HEK293 (cell line): ENCODE measurements around the gene FAM184A.

Experiments used
- CTCF ChIA-PET: fragments of 350-600 bp; formaldehyde crosslinking; extraction: SDS; loops from one replicate; lab custom pipeline; 2021; ENCODE audit warnings: antibody characterized with exemption; lab: Yijun Ruan, JAX
- POLR2A ChIA-PET: fragments of 300-600 bp; formaldehyde crosslinking; extraction: SDS; loops from one replicate; lab custom pipeline; 2020; ENCODE audit warnings: antibody characterized with exemption, inconsistent platforms; lab: Yijun Ruan, JAX
- H3K27ac ChIP-seq: fragments of 200-500 bp; sonication (Bioruptor generic); 2 replicates; pipeline ENCODE4 v1.5.1; 2014; ENCODE audit warnings: low read depth, low read length, control low read depth, inconsistent platforms; ENCODE audit errors: extremely low read depth
- H3K36me3 ChIP-seq, 2 experiments: fragments of 200-500 bp in 1 of 2; sonication (Bioruptor generic) in 1 of 2; 1 replicate in 1 of 2; 2 replicates in 1 of 2; pipeline ENCODE4 v1.5.1; 2014 to 2017; ENCODE audit warnings: inconsistent platforms in 2 of 2, low read length in 2 of 2; ENCODE audit not compliant: control insufficient read depth in 2 of 2, insufficient read depth in 1 of 2
- H3K4me1 ChIP-seq: fragments of 200-500 bp; sonication (Bioruptor generic); 2 replicates; pipeline ENCODE4 v1.5.1; 2014; ENCODE audit warnings: mild to moderate bottlenecking, low read length, inconsistent platforms; ENCODE audit not compliant: control insufficient read depth, insufficient read depth
- H3K4me3 ChIP-seq: 2 replicates; pipeline ENCODE4 v1.5.1; 2011; ENCODE audit warnings: low read depth, mild to moderate bottlenecking, control low read depth, low read length, moderate library complexity
- H3K9me3 ChIP-seq: fragments of 200-500 bp; sonication (Bioruptor generic); 2 replicates; pipeline ENCODE4 v1.5.1; 2014; ENCODE audit warnings: low read depth, low read length, inconsistent platforms; ENCODE audit not compliant: control insufficient read depth, insufficient read depth
- AEBP2 ChIP-seq: fragments of 450-650 bp; formaldehyde crosslinking; IDR thresholded peaks from 2 replicates; pipeline ENCODE4 v1.5.1; 2016; ENCODE audit warnings: missing biosample characterization, missing genetic modification characterization, borderline replicate concordance
- BCL11B ChIP-seq: fragments of 450-650 bp; formaldehyde crosslinking; IDR thresholded peaks from 2 replicates; pipeline ENCODE4 v1.5.1; 2016; ENCODE audit warnings: low read depth, missing biosample characterization, missing genetic modification characterization
- GLIS2 ChIP-seq: fragments of 450-650 bp; formaldehyde crosslinking; IDR thresholded peaks from 2 replicates; pipeline ENCODE4 v1.5.1; 2016; ENCODE audit warnings: missing biosample characterization, missing genetic modification characterization
- MYNN ChIP-seq: fragments of 450-650 bp; formaldehyde crosslinking; IDR thresholded peaks from 2 replicates; pipeline ENCODE4 v1.5.1; 2016; ENCODE audit warnings: missing biosample characterization, missing genetic modification characterization, borderline replicate concordance
- MZF1 ChIP-seq: fragments of 450-650 bp; formaldehyde crosslinking; IDR thresholded peaks from 2 replicates; pipeline ENCODE4 v1.5.1; 2017; ENCODE audit warnings: missing biosample characterization, missing genetic modification characterization, borderline replicate concordance
- RBAK ChIP-seq: fragments of 450-650 bp; formaldehyde crosslinking; IDR thresholded peaks from 2 replicates; pipeline ENCODE4 v1.5.1; 2016; ENCODE audit warnings: missing biosample characterization, missing genetic modification characterization
- SP2 ChIP-seq: fragments of 450-650 bp; formaldehyde crosslinking; IDR thresholded peaks from 2 replicates; pipeline ENCODE4 v1.5.1; 2016; ENCODE audit warnings: missing biosample characterization, missing genetic modification characterization
- ZNF114 ChIP-seq: fragments of 450-650 bp; formaldehyde crosslinking; IDR thresholded peaks from 2 replicates; pipeline ENCODE4 v1.5.0; 2017; ENCODE audit warnings: missing biosample characterization, missing genetic modification characterization
- ZNF132 ChIP-seq: fragments of 450-650 bp; formaldehyde crosslinking; IDR thresholded peaks from 2 replicates; pipeline ENCODE4 v1.5.1; 2017; ENCODE audit warnings: missing biosample characterization, missing genetic modification characterization, borderline replicate concordance
- ZNF148 ChIP-seq: fragments of 450-650 bp; formaldehyde crosslinking; IDR thresholded peaks from 2 replicates; pipeline ENCODE4 v1.5.0; 2017; ENCODE audit warnings: missing biosample characterization, missing genetic modification characterization, borderline replicate concordance
- ZNF221 ChIP-seq: fragments of 450-650 bp; formaldehyde crosslinking; IDR thresholded peaks from 2 replicates; pipeline ENCODE4 v1.5.1; 2017; ENCODE audit warnings: missing biosample characterization, missing genetic modification characterization, borderline replicate concordance
- ZNF292 ChIP-seq: fragments of 450-650 bp; formaldehyde crosslinking; IDR thresholded peaks from 2 replicates; pipeline ENCODE4 v1.5.1; 2016; ENCODE audit warnings: low read depth, missing biosample characterization, missing genetic modification characterization, borderline replicate concordance
- ZNF514 ChIP-seq: fragments of 450-650 bp; formaldehyde crosslinking; IDR thresholded peaks from 2 replicates; pipeline ENCODE4 v1.5.1; 2016; ENCODE audit warnings: missing biosample characterization, missing genetic modification characterization
- ZNF529 ChIP-seq: fragments of 450-650 bp; formaldehyde crosslinking; IDR thresholded peaks from 2 replicates; pipeline ENCODE4 v1.5.1; 2017; ENCODE audit warnings: missing genetic modification characterization, missing biosample characterization; ENCODE audit not compliant: insufficient replicate concordance
- ZNF548 ChIP-seq: fragments of 450-650 bp; formaldehyde crosslinking; IDR thresholded peaks from 2 replicates; pipeline ENCODE4 v1.5.1; 2016; ENCODE audit warnings: missing biosample characterization, missing genetic modification characterization
- ZNF549 ChIP-seq: fragments of 450-650 bp; IDR thresholded peaks from 2 replicates; pipeline ENCODE4 v1.5.1; 2018; ENCODE audit warnings: missing biosample characterization, missing genetic modification characterization, mild to moderate bottlenecking, inconsistent platforms, moderate library complexity
- ZNF555 ChIP-seq: fragments of 450-650 bp; formaldehyde crosslinking; conservative IDR thresholded peaks from 2 replicates; pipeline ENCODE4 v1.5.1; 2017; ENCODE audit warnings: missing biosample characterization, mild to moderate bottlenecking, missing genetic modification characterization, inconsistent platforms
- ZNF670 ChIP-seq: fragments of 450-650 bp; formaldehyde crosslinking; IDR thresholded peaks from 2 replicates; pipeline ENCODE4 v1.5.1; 2016; ENCODE audit warnings: missing biosample characterization, missing genetic modification characterization, low read depth
- ZNF843 ChIP-seq: fragments of 450-650 bp; formaldehyde crosslinking; IDR thresholded peaks from 2 replicates; pipeline ENCODE4 v1.5.1; 2016; ENCODE audit warnings: missing biosample characterization, missing genetic modification characterization
- ZXDB ChIP-seq: fragments of 450-650 bp; formaldehyde crosslinking; IDR thresholded peaks from 2 replicates; pipeline ENCODE4 v1.5.1; 2016; ENCODE audit warnings: missing biosample characterization, missing genetic modification characterization
- TF ChIP-seq, protein P1 (sequence below): fragments of 450-650 bp; formaldehyde crosslinking; IDR thresholded peaks from 2 replicates; pipeline ENCODE4 v1.5.1; 2016; ENCODE audit warnings: missing biosample characterization, missing genetic modification characterization

FAM184A gene

DNA sequence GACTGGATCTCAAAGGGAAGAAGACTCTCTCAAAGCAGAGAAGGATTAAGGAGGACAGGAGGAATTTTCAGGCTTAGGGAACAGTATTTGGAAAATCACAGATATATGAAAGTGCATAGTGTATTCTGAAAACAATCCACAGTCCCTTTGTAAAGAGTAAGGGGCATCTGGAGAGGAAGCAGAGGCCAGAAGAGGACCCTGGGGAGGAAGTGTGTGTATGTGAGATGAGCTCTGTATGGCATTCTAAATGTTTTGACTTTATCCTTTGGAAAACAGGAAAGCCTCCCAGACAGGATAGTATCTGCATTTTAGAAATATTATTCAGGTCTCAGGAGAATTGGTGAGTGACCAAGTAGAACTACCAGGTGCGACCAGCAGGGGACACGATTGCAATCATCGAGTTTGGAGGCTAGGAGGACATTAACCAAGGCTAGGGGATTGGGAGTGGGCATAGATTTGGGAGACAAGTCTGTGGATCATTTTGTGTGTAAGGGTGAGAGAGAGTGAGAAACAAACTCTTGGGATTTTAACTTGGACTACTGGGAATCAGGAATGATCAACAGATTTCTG lies 38.3 kb upstream of the FAM184A start:
- Histone ChIP-seq H3K4me1 (no peaks in the 10 kb centered on the region), H3K27ac (no peak overlapping the region), H3K36me3 (no peaks in the 10 kb centered on the region), H3K4me3 (no peak overlapping the region), H3K9me3 (no peaks in the 10 kb centered on the region)
- POLR2A ChIA-PET, result no interaction called here
- TF ChIP-seq ZNF670 (tag by site-specific recombination) (no peak), ZNF292 (tag by site-specific recombination) (no peak), RBAK (tag by site-specific recombination) (no peak), BCL11B (tag by site-specific recombination) (no peak), ZXDB (no peak), ZNF529 (tag by site-specific recombination) (no peak), GLIS2 (tag by site-specific recombination) (no peak), ZNF843 (no peak), ZNF148 (tag by site-specific recombination) (no peak), ZNF548 (no peak), ZNF514 (tag by site-specific recombination) (no peak), ZNF221 (tag by site-specific recombination) (no peak)
- CTCF ChIA-PET, result interaction anchor here (1.1 kb wide), 1 partner anchor 154 kb away, joined by 4 read pairs; no protein-coding TSS in a partner anchor

GRCh38 chr6:119113961-119114360 lies 35.5 kb upstream of the FAM184A start:
- H3K4me3 ChIP-seq, result no peak overlapping the region
- TF ChIP-seq MYNN (no peak), ZNF555 (no peak), ZNF114 (tag by site-specific recombination) (no peak), ZNF549 (no peak), ZNF132 (tag by site-specific recombination) (no peak), SP2 (tag by site-specific recombination) (no peak), AEBP2 (tag by site-specific recombination) (no peak), MZF1 (tag by site-specific recombination) (no peak)
- TF ChIP-seq, protein P1, sequence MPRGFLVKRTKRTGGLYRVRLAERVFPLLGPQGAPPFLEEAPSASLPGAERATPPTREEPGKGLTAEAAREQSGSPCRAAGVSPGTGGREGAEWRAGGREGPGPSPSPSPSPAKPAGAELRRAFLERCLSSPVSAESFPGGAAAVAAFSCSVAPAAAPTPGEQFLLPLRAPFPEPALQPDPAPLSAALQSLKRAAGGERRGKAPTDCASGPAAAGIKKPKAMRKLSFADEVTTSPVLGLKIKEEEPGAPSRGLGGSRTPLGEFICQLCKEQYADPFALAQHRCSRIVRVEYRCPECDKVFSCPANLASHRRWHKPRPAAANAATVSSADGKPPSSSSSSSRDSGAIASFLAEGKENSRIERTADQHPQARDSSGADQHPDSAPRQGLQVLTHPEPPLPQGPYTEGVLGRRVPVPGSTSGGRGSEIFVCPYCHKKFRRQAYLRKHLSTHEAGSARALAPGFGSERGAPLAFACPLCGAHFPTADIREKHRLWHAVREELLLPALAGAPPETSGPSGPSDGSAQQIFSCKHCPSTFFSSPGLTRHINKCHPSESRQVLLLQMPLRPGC (tag by site-specific recombination), result no peak
- H3K27ac ChIP-seq, result no peak overlapping the region
- ChIA-PET CTCF (interaction anchor here (1.6 kb wide), 2 partner anchors 8 to 830 kb away, joined by 4 to 7 read pairs; no protein-coding TSS in a partner anchor), POLR2A (no interaction called here)
- no peaks in the 10 kb centered on the region for H3K4me1 ChIP-seq
- H3K9me3 ChIP-seq, result no peaks in the 10 kb centered on the region
- no peaks in the 10 kb centered on the region for H3K36me3 ChIP-seq
